SU-DHL-6 (cell line): ENCODE results near the gene AKAP6.

ENCODE experiments used
- H2AFZ ChIP-seq: fragments of 200-600 bp; sonication (generic); 2 replicates; pipeline ENCODE4 v1.6.1; 2014; ENCODE audit warnings: low read depth, mild to moderate bottlenecking, moderate library complexity, mixed read lengths, antibody characterized with exemption, low read length; ENCODE audit not compliant: severe bottlenecking
- H3F3A ChIP-seq: fragments of 200-600 bp; shearing (Covaris generic); 2 replicates; pipeline ENCODE4 v1.6.0; 2016; ENCODE audit warnings: antibody characterized with exemption, mild to moderate bottlenecking; ENCODE audit not compliant: insufficient read depth
- H3K27ac ChIP-seq: fragments of 200-600 bp; sonication (generic); 2 replicates; pipeline ENCODE4 v1.5.1; 2016; ENCODE audit warnings: low read depth, mild to moderate bottlenecking, low read length, moderate library complexity, mixed read lengths
- H3K27me3 ChIP-seq: fragments of 200-600 bp; sonication (generic), shearing (Covaris generic); 2 replicates; pipeline ENCODE4 v1.6.0; 2014; ENCODE audit warnings: mild to moderate bottlenecking, low read length
- H3K36me3 ChIP-seq: fragments of 200-600 bp; sonication (generic); 2 replicates; pipeline ENCODE4 v1.6.1; 2014; ENCODE audit warnings: mild to moderate bottlenecking, low read length, mixed read lengths
- H3K4me2 ChIP-seq: fragments of 300-600, 200-600 bp; shearing (Covaris generic), sonication (generic); 2 replicates; pipeline ENCODE4 v1.6.0; 2014; ENCODE audit warnings: low read length, low read depth, mild to moderate bottlenecking; ENCODE audit not compliant: poor library complexity, severe bottlenecking
- H3K4me3 ChIP-seq: fragments of 200-600 bp; sonication (generic); 2 replicates; pipeline ENCODE4 v1.5.1; 2014; ENCODE audit warnings: antibody characterized with exemption, low read length, mild to moderate bottlenecking, mixed read lengths; ENCODE audit not compliant: insufficient read depth, poor library complexity, severe bottlenecking
- H3K79me2 ChIP-seq: fragments of 200-600 bp; sonication (generic); 2 replicates; pipeline ENCODE4 v1.6.1; 2014; ENCODE audit warnings: mild to moderate bottlenecking, low read length, moderate library complexity; ENCODE audit not compliant: insufficient read depth
- H3K9ac ChIP-seq: fragments of 200-600 bp; sonication (generic); 2 replicates; pipeline ENCODE4 v1.7.0; 2014; ENCODE audit warnings: mild to moderate bottlenecking, low read length
- H3K9me2 ChIP-seq: fragments of 200-600 bp; sonication (generic); replicated peaks from 2 replicates; pipeline ENCODE4 v1.6.1; 2014; ENCODE audit warnings: low read length; ENCODE audit not compliant: insufficient read depth
- H3K9me3 ChIP-seq: fragments of 200-600 bp; sonication (generic); 2 replicates; pipeline ENCODE4 v1.6.1; 2014; ENCODE audit warnings: low read length, mixed read lengths; ENCODE audit not compliant: insufficient read depth
- H4K20me1 ChIP-seq: fragments of 200-600 bp; sonication (generic); 2 replicates; pipeline ENCODE4 v1.6.1; 2014; ENCODE audit warnings: low read depth, mild to moderate bottlenecking, antibody characterized with exemption, low read length, moderate library complexity, mixed read lengths
- CTCF ChIP-seq: fragments of 200-600 bp; sonication (generic); IDR thresholded peaks from one replicate; pipeline ENCODE4 v1.5.1; 2017; ENCODE audit warnings: antibody characterized with exemption, mild to moderate bottlenecking, low read length, moderate library complexity; ENCODE audit not compliant: insufficient read depth, poor library complexity, severe bottlenecking
- EZH2phosphoT487 ChIP-seq: fragments of 200-600 bp; sonication (generic), shearing (Covaris generic); conservative IDR thresholded peaks from 2 replicates; pipeline ENCODE4 v1.6.1; 2018; ENCODE audit warnings: mild to moderate bottlenecking, antibody characterized with exemption, low read length, moderate library complexity, mixed read lengths

Gene AKAP6

GRCh38 chr14:32422440-32422839 lies 93.3 kb downstream of the AKAP6 start:
- Histone ChIP-seq H3K9ac (no peak overlapping the region), H3K4me3 (no peak overlapping the region), H3F3A (no peaks in the 10 kb centered on the region), H3K9me2 (no peaks in the 10 kb centered on the region), H3K79me2 (no peaks in the 10 kb centered on the region), H3K9me3 (no peaks in the 10 kb centered on the region), H3K36me3 (no peaks in the 10 kb centered on the region), H3K27ac (no peak overlapping the region), H3K4me2 (no peak overlapping the region), H2AFZ (no peak overlapping the region), H3K27me3 (no peaks in the 10 kb centered on the region), H4K20me1 (no peaks in the 10 kb centered on the region)
- TF ChIP-seq CTCF: no peak
- TF ChIP-seq EZH2phosphoT487: no peak

GRCh38 chr14:32426028-32426427 lies 96.9 kb downstream of the AKAP6 start:
- Histone ChIP-seq H3K27me3 (no peaks in the 10 kb centered on the region), H3K79me2 (no peaks in the 10 kb centered on the region), H3K9me3 (no peaks in the 10 kb centered on the region), H3K9me2 (no peaks in the 10 kb centered on the region), H3K4me2 (no peak overlapping the region), H3K4me3 (no peak overlapping the region), H3K36me3 (no peaks in the 10 kb centered on the region), H3K9ac (no peak overlapping the region), H3F3A (no peaks in the 10 kb centered on the region), H4K20me1 (no peaks in the 10 kb centered on the region), H2AFZ (no peak overlapping the region), H3K27ac (no peak overlapping the region)
- no peak for TF ChIP-seq EZH2phosphoT487

- Histone ChIP-seq H3K9me2 (no peaks in the 10 kb centered on the region), H2AFZ (no peak overlapping the region), H3K27ac (no peak overlapping the region), H3K9ac (no peak overlapping the region), H3F3A (no peaks in the 10 kb centered on the region), H3K27me3 (no peaks in the 10 kb centered on the region), H4K20me1 (no peaks in the 10 kb centered on the region), H3K79me2 (no peaks in the 10 kb centered on the region), H3K4me2 (no peak overlapping the region), H3K9me3 (no peaks in the 10 kb centered on the region), H3K36me3 (no peaks in the 10 kb centered on the region), H3K4me3 (no peak overlapping the region)
- TF ChIP-seq CTCF (no peak), EZH2phosphoT487 (no peak)
These were observed 97.7 kb downstream of the AKAP6 start for GRCh38 chr14:32426586-32427388.
